Thyroid gland (tissue), 4 donors: Measurements from ENCODE around the gene MSLN. TPM values are rescaled to one million over a fixed set of nuclear protein-coding genes. Genes with fewer than 3 reads are reported as not detected.
"Not testable (repeated sequence)": the region's sequence is repeated elsewhere in the genome, so short reads cannot be mapped to it uniquely, and the experiment has no call there.

ENCODE experiments used
- DNase-seq, 2 donors: peaks; one replicate each; pipeline ENCODE4 v3.0.0-alpha.2; 2019
- H3K27ac ChIP-seq, 3 donors: fragments of 200-600 bp; sonication (generic); 1 replicate in 2 of 3; 2 replicates in 1 of 3; pipeline ENCODE4 v1.5.1; 2016 to 2019; ENCODE audit warnings: mild to moderate bottlenecking in 1 of 3, moderate library complexity in 1 of 3
- H3K27me3 ChIP-seq: fragments of 200-600 bp; sonication (generic); one replicate; pipeline ENCODE4 v1.5.1; 2019
- H3K36me3 ChIP-seq, 2 donors: fragments of 200-600 bp; sonication (generic); one replicate each; pipeline ENCODE4 v1.5.1; 2016 to 2019
- H3K4me1 ChIP-seq, 2 donors: fragments of 200-600 bp; sonication (generic); one replicate each; pipeline ENCODE4 v1.5.1; 2017 to 2019
- H3K4me3 ChIP-seq, 3 donors: fragments of 200-600 bp; sonication (generic); replicated peaks in 1 of 3; 1 replicate in 2 of 3; 2 replicates in 1 of 3; pipeline ENCODE4 v1.5.1; 2016; ENCODE audit warnings: mild to moderate bottlenecking in 1 of 3
- H3K9me3 ChIP-seq: fragments of 200-600 bp; sonication (generic); one replicate; pipeline ENCODE4 v1.5.1; 2017
- CTCF ChIP-seq, 6 experiments: fragments of 200-600 bp in 3 of 6; fragments of 450-650 bp in 3 of 6; sonication (generic) in 3 of 6; IDR thresholded peaks; one replicate each; pipeline ENCODE4 v1.5.1; 2016 to 2019; ENCODE audit warnings: antibody characterized with exemption in 6 of 6, mild to moderate bottlenecking in 2 of 6, inconsistent platforms in 1 of 6, moderate library complexity in 1 of 6
- POLR2A ChIP-seq, 2 donors: fragments of 450-650 bp; IDR thresholded peaks; one replicate each; pipeline ENCODE4 v1.6.1; 2017; ENCODE audit warnings: antibody characterized with exemption in 2 of 2, mild to moderate bottlenecking in 2 of 2, moderate library complexity in 1 of 2
- WGBS, 2 donors: methylation state at CpG; one replicate each; pipeline ENCODE4 v1.1.5; 2017; 5-methylcytosine and 5-hydroxymethylcytosine counted together
- intact Hi-C: fragments of 100-400 bp; cut with DNase I; formaldehyde crosslinking; loops from one replicate; pipeline ENCODE4 v1.15.1; 2023
- total RNA-seq, 4 donors: library from RNA; depleted of rRNA; stranded (reverse); fragments of >200 nt; gene quantifications; one replicate each; pipeline ENCODE4 v1.2.3, GENCODE V29; 2016

The MSLN gene
- not detected for total RNA-seq

- H3K36me3 ChIP-seq: no peaks in the 10 kb centered on the region
- H3K9me3 ChIP-seq: no peaks in the 10 kb centered on the region
- peaks cover 4 to 5% of the 10 kb centered on the region in 2 donors for H3K4me1 ChIP-seq
- no peak within 1 kb of the TSS for H3K27ac ChIP-seq
- WGBS, 2 donors: 86 to 88% methylated on average over 7 to 36 of the region's 37 CpGs
- H3K4me3 ChIP-seq: no peak within 1 kb of the TSS
- DNase-seq: no peak
- intact Hi-C loops: no loop called here
- no peak for TF ChIP-seq CTCF (IDR thresholded peaks at IDR 0.05)
- TF ChIP-seq POLR2A (IDR thresholded peaks at IDR 0.05): no peak
- H3K27me3 ChIP-seq: no peaks in the 10 kb centered on the region
These were observed at the start of gene MSLN for GRCh38 chr16:760545-761343. TSS of gene MSLN (plus strand) at chr16:760734. CDS start at chr16:762681, 1,947 bp downstream.

DNA sequence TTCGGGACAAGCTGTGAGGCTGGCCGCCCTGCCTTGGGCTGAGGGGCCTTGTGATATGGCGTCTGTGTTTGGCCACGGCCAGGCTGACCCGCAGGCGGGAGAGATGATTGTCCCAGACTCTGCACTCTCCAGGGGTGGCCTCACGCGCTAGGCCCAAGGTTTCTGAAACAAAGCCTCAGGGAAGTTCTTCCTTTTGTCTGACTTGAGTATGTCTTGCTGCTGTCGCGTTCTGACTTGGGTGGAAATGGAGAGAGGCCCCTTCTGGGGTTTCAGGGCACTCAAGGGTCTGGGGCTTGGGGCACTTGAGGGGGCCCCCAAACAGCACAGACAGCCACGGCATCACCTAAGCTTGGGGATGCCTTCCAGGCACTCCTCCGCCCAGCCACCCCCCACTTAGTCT lies 49.5 kb upstream of the MSLN start:
- H3K27me3 ChIP-seq: peaks cover 4% of the 10 kb centered on the region
- intact Hi-C loops: loop anchor here (2.0 to 10.0 kb wide), 2 partner anchors 74 to 344 kb away; no protein-coding TSS in a partner anchor

DNA sequence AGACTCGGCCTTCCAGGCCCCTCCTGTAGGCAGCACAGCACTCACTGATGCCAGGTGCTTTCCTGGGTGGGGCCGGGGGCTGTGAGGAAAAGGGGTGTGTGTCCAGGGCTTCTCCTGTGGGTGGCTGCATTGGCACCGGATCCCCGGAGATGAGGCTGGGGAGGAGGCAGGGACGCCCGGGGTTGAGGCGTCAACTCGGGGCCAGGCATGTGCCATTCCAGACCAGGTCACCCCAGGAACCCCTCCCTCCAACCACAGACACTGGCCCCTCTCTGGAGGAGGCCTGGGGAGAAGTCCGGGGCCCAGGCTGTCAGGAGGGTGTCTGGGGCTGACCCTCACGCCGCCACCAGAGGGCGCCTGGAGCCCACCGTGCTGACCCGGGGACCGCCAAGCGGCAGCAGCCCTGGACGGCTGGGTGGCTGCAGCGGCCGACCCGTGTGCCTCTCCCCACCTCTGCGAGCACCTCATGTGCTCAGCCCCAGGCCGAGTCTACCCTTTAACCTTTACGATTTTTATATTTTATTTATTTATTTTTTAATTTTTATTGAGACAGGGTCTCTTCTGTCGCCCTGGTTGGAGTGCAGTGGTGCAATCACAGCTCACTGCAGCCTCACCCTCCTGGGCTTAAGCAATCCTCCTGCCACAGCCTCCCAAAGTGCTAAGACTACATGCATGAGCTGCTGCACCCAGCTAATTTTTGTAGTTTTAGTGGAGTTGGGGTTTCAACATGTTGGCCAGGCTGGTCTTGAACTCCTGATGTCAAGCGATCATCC lies 48.8 kb upstream of the MSLN start:
- no peaks in the 10 kb centered on the region for H3K27me3 ChIP-seq

More for the DNA sequence above, 49.5 kb upstream of the MSLN start:
- Histone ChIP-seq H3K27ac (no peak overlapping the region), H3K4me3 (no peak overlapping the region), H3K4me1 (peaks cover 8 to 12% of the 10 kb centered on the region in 2 donors), H3K36me3 (no peaks in the 10 kb centered on the region), H3K9me3 (no peaks in the 10 kb centered on the region)
- WGBS, 2 donors: 70 to 80% methylated on average over 9 of the region's 12 CpGs
- no peak for TF ChIP-seq POLR2A (IDR thresholded peaks at IDR 0.05)
- no peak for TF ChIP-seq CTCF (IDR thresholded peaks at IDR 0.05)
- no peak for DNase-seq

DNA sequence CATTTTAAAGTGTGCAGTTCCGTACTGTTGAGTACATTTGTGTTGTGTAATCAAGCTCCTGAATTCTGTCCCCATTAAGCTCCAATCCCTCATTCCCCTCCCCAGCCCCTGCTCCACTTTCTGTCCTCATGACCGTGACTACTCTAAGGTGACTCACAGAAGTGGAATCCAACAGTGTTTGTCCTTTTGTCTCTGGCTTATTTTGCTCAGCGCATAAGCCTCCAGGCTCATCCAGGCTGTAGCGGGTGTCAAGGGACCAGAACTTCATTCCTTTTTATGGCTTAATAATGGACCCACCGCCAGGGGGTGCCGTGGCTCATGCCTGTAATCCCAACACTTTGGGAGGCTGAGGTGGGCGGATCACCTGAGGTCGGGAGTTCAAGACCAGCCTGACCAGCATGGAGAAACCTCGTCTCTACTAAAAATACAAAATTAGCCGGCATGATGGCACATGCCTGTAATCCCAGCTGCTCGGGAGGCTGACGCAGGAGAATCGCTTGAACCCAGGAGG lies 47.7 kb upstream of the MSLN start:
- H3K27me3 ChIP-seq, H3K36me3 ChIP-seq, DNase-seq, H3K9me3 ChIP-seq, H3K4me3 ChIP-seq, H3K27ac ChIP-seq: not testable (repeated sequence)
- 54% methylated on average over 13 of the region's 13 CpGs for WGBS, 2 donors
- TF ChIP-seq CTCF (IDR thresholded peaks at IDR 0.05): peak in 2 of 6 experiments; percentile 9 to 21
- H3K4me1 ChIP-seq: peaks cover 15 to 22% of the 10 kb centered on the region in 2 donors
- intact Hi-C loops: loop anchor here (10.0 kb wide), 1 partner anchor 342 kb away; no protein-coding TSS in a partner anchor

More for the DNA sequence above, 48.8 kb upstream of the MSLN start:
- H3K36me3 ChIP-seq: no peaks in the 10 kb centered on the region
- no peak overlapping the region for H3K27ac ChIP-seq
- H3K4me3 ChIP-seq: no peak overlapping the region
- intact Hi-C loops: loop anchor here (2.0 to 10.0 kb wide), 2 partner anchors 73 to 343 kb away; no protein-coding TSS in a partner anchor
- H3K9me3 ChIP-seq: no peaks in the 10 kb centered on the region
- peak; percentile 71 to 73 for DNase-seq
- H3K4me1 ChIP-seq: peaks cover 15 to 19% of the 10 kb centered on the region in 2 donors
- TF ChIP-seq CTCF (IDR thresholded peaks at IDR 0.05) (peak; percentile 69 to 95 (median 88)), POLR2A (IDR thresholded peaks at IDR 0.05) (no peak)
- WGBS, 2 donors: 12 to 14% methylated on average over 21 to 22 of the region's 25 CpGs
